HG03159 (cell line): ENCODE data around the gene USP15.
"Not testable (repeated sequence)": the region's sequence is repeated elsewhere in the genome, so short reads cannot be mapped to it uniquely, and the experiment has no call there.

ENCODE experiments used
- ATAC-seq: cut with Tn5 transposase; IDR thresholded peaks from one replicate; pipeline ENCODE4 v1.9.1; 2021; ENCODE audit warnings: mild to moderate bottlenecking, moderate library complexity; ENCODE audit not compliant: unreplicated experiment

Gene USP15

GRCh38 chr12:62317017-62317416, 56.8 kb downstream of the USP15 start:
- ATAC-seq, result no peak

GRCh38 chr12:62319058-62319457, 58.9 kb downstream of the USP15 start:
- ATAC-seq, result no peak

- no peak for ATAC-seq
Observed at GRCh38 chr12:62320054-62320453, 59.9 kb downstream of the USP15 start.

GRCh38 chr12:62323386-62323785, 63.2 kb downstream of the USP15 start:
- ATAC-seq, result no peak

- ATAC-seq, result no peak
Observed at GRCh38 chr12:62328296-62328921, 68.2 kb downstream of the USP15 start.

- peak; percentile 61 for ATAC-seq
Observed at GRCh38 chr12:62331306-62331705, 71.1 kb downstream of the USP15 start.

GRCh38 chr12:62332598-62332997, 72.4 kb downstream of the USP15 start:
- ATAC-seq, result no peak

GRCh38 chr12:62335057-62335456, 74.9 kb downstream of the USP15 start:
- no peak for ATAC-seq

- ATAC-seq, result no peak
Observed at GRCh38 chr12:62335796-62336195, 75.6 kb downstream of the USP15 start.

- ATAC-seq, result not testable (repeated sequence)
Observed at GRCh38 chr12:62337643-62338042, 77.4 kb downstream of the USP15 start.

- ATAC-seq, result not testable (repeated sequence)
Observed at GRCh38 chr12:62342614-62343303, 82.6 kb downstream of the USP15 start.

- ATAC-seq, result not testable (repeated sequence)
Observed at GRCh38 chr12:62343304-62344120, 83.3 kb downstream of the USP15 start.

- ATAC-seq, result not testable (repeated sequence)
Observed at GRCh38 chr12:62344731-62345556, 84.7 kb downstream of the USP15 start.

- ATAC-seq, result no peak
Observed at GRCh38 chr12:62345667-62346066, 85.5 kb downstream of the USP15 start.

GRCh38 chr12:62346817-62347216, 86.6 kb downstream of the USP15 start:
- ATAC-seq, result no peak

GRCh38 chr12:62347922-62348650, 87.9 kb downstream of the USP15 start:
- no peak for ATAC-seq

GRCh38 chr12:62350554-62350953, 90.3 kb downstream of the USP15 start:
- no peak for ATAC-seq

GRCh38 chr12:62351326-62351725, 91.1 kb downstream of the USP15 start:
- no peak for ATAC-seq

GRCh38 chr12:62361048-62361447, 100.8 kb downstream of the USP15 start:
- no peak for ATAC-seq

GRCh38 chr12:62363506-62363905, 103.3 kb downstream of the USP15 start:
- ATAC-seq, result no peak
